Right cardiac atrium (tissue), 5 donors: Measurements from ENCODE around the gene MAPRE3. TPM values are rescaled to one million over a fixed set of nuclear protein-coding genes. Genes with fewer than 3 reads are reported as not detected.

ENCODE experiments used
- ATAC-seq, 2 donors: fragments of 200-7000 bp; cut with Tn5 transposase; one replicate each; pipeline versions ENCODE4 v1.8.0 to v1.9.1; 2020; ENCODE audit warnings: moderate library complexity in 2 of 2, mild to moderate bottlenecking in 1 of 2
- DNase-seq, 3 donors: peaks; one replicate each; pipeline ENCODE4 v3.0.0-alpha.2; 2020
- H3K27ac ChIP-seq: one replicate; pipeline ENCODE4 v1.5.1; 2013; ENCODE audit warnings: mild to moderate bottlenecking, low read length, control low read depth, moderate library complexity
- H3K27me3 ChIP-seq: one replicate; pipeline ENCODE4 v1.6.1; 2013; ENCODE audit not compliant: control insufficient read depth, insufficient read depth
- H3K4me1 ChIP-seq: one replicate; pipeline ENCODE4 v1.6.1; 2013; ENCODE audit warnings: low read length; ENCODE audit not compliant: control insufficient read depth, insufficient read depth
- H3K4me3 ChIP-seq: one replicate; pipeline ENCODE4 v1.5.1; 2013; ENCODE audit warnings: low read length, control low read depth
- H3K9me3 ChIP-seq: one replicate; pipeline ENCODE4 v1.6.1; 2013; ENCODE audit warnings: low read length; ENCODE audit not compliant: control insufficient read depth
- WGBS: extraction: QIAGEN DNeasy Blood & Tissue Kit; methylation state at CpG from one replicate; pipeline ENCODE4 v1.1.7; 2013; 5-methylcytosine and 5-hydroxymethylcytosine counted together
- intact Hi-C, 4 donors: fragments of 100-400 bp; cut with DNase I; formaldehyde crosslinking; loops; one replicate each; pipeline versions ENCODE4 v1.11.0 to v1.14.0; 2022 to 2023
- polyA plus RNA-seq: library from polyadenylated mRNA; stranded (reverse); fragments of 200-250 nt; gene quantifications from one replicate; pipeline ENCODE4 v1.2.3, GENCODE V29; 2013
- total RNA-seq, 4 donors: library from RNA; stranded (reverse); fragmentation: NEBNext Ultra II Directional; extraction: Animal tissue kit (Norgen Biotek cat#: 25700); gene quantifications; one replicate each; pipeline ENCODE4 v1.2.1, GENCODE V29; 2021
- donor health status: healthy with polysubstance abuse.
- donor health status: DM: no; HTN: yes; CAD: no.
- donor health status: DM: no; HTN: no; CAD: no.
- donor health status: DM: no; HTN: yes; CAD: no; lungs with severe emphysema.
- donor health status: DM: yes; HTN: yes; CAD: no.

MAPRE3 gene
- total and polyA plus RNA-seq, 5 donors, result 43.6 to 85.1 (median 51.0) TPM

DNA sequence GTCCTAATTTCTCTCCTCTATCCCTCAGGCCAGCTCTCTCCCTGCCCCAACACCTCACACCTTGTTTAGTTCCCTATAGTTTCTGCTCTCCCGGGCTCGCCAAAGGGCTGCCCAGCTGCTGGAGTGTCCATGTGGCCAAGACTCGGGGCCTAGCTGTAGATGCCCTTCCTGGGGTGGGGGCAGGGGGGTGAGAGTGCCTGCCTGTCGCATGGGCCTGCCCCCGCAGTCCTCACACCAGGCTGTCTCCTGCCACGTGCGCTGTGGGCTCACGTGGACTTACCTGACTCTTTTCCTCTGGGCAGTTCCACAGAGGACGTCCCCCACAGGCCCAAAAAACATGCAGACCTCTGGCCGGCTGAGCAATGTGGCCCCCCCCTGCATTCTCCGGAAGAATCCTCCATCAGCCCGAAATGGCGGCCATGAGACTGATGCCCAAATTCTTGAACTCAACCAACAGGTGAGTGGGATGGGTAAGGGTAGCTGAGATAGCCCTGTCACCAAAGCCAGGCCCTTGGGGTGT is 54.9 kb downstream of the MAPRE3 start:
- DNase-seq (no peak), ATAC-seq (no peak)
- intact Hi-C loops, result no loop called here
- Histone ChIP-seq H3K27ac (no peak overlapping the region), H3K9me3 (no peaks in the 10 kb centered on the region), H3K4me1 (no peaks in the 10 kb centered on the region), H3K27me3 (no peaks in the 10 kb centered on the region), H3K4me3 (no peak overlapping the region)
- 94% methylated on average over 13 of the region's 13 CpGs for WGBS

DNA sequence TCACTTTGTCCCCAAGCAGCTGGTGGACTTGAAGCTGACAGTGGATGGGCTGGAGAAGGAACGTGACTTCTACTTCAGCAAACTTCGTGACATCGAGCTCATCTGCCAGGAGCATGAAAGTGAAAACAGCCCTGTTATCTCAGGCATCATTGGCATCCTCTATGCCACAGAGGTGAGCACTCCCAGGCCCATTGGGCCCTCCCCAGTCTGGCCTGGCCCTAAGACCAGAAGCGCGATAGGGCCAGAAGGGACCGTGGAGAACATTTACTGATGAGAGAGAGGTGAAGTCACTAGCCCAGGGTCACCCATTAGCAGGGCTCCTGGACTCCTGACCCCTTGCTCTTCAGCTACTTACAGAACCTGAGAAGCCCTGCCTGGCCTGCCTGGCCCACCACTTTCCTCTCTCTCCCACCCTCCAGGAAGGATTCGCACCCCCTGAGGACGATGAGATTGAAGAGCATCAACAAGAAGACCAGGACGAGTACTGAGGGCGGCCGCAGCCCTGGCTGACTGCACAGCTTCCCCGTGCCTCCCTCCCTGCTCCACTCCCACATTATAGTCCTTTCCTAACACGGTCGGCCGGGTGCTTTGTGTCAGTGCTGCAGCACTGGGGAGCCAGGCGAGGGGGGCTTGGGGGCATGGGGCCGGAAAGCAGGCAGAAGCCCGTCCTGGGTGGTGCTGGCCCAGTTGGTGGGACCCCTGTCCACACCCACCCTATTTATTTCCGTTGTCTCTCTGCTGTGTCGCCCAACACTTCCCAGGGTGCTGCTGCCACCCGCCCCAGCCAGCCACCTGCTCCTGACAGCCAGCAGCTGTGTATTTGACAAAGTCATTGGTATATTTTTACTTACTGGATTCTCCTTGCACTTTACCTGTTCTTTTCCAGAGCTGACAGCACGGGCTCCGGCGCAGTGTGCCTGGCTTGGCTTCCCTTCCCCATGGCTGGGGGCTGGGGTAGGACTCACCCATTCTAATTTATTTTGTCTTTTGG is 55.7 kb downstream of the MAPRE3 start:
- 87% methylated on average over 24 of the region's 24 CpGs for WGBS
- Histone ChIP-seq H3K27me3 (no peaks in the 10 kb centered on the region), H3K27ac (no peak overlapping the region), H3K9me3 (no peaks in the 10 kb centered on the region), H3K4me1 (no peaks in the 10 kb centered on the region), H3K4me3 (no peak overlapping the region)
- DNase-seq, result no peak
- no peak for ATAC-seq
- intact Hi-C loops, result no loop called here

DNA sequence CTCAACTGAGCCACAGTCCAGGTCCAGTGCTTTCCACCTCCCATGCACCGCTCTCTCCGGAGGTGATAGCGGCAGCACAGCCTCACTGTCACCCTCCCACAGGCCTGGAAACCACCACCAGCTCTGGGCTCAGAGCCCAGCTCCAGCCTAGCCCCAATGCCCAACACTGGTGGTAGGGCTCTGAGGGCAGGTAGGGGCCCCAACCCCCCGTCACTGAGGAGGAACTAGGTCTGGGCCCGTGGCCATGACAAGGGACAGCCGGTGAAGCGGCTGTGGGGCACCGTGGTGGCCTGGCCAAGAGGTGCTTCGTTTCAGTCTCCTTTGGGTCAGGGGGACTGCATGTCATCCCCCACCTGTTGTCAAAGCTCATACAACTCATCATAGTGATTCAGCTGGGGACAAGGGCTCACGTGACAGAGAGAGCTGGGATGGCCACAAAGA is 56.8 kb downstream of the MAPRE3 start:
- H3K9me3 ChIP-seq, result no peaks in the 10 kb centered on the region
- no peak overlapping the region for H3K27ac ChIP-seq
- H3K4me1 ChIP-seq, result no peaks in the 10 kb centered on the region
- no peak overlapping the region for H3K4me3 ChIP-seq
- ATAC-seq (no peak), DNase-seq (no peak)
- no peaks in the 10 kb centered on the region for H3K27me3 ChIP-seq
- 87% methylated on average over 10 of the region's 10 CpGs for WGBS
- intact Hi-C loops, result no loop called here

DNA sequence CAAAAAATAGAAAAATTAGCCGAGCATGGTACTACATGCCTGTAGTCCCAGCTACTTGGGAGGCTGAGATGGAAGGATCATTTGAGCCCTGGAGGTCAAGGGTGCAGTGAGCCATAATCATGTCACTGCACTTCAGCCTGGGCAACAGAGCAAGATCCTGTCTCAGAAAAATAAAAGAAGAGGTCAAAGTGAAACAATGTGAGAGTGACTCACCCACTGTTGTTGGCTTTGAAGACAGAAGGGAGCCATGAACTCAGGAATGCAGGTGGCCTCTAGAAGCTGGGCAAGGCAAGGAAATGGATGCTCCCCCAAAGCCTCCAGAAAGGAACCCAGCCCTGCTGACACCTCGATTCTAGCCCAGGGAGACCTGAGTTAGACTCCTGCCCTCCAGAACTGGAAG is 58.6 kb downstream of the MAPRE3 start:
- intact Hi-C loops, result no loop called here
- Histone ChIP-seq H3K4me1 (no peaks in the 10 kb centered on the region), H3K27ac (no peak overlapping the region), H3K9me3 (no peaks in the 10 kb centered on the region), H3K4me3 (no peak overlapping the region), H3K27me3 (no peaks in the 10 kb centered on the region)
- WGBS, result 87% methylated on average over 2 of the region's 2 CpGs
- DNase-seq (no peak), ATAC-seq (no peak)

DNA sequence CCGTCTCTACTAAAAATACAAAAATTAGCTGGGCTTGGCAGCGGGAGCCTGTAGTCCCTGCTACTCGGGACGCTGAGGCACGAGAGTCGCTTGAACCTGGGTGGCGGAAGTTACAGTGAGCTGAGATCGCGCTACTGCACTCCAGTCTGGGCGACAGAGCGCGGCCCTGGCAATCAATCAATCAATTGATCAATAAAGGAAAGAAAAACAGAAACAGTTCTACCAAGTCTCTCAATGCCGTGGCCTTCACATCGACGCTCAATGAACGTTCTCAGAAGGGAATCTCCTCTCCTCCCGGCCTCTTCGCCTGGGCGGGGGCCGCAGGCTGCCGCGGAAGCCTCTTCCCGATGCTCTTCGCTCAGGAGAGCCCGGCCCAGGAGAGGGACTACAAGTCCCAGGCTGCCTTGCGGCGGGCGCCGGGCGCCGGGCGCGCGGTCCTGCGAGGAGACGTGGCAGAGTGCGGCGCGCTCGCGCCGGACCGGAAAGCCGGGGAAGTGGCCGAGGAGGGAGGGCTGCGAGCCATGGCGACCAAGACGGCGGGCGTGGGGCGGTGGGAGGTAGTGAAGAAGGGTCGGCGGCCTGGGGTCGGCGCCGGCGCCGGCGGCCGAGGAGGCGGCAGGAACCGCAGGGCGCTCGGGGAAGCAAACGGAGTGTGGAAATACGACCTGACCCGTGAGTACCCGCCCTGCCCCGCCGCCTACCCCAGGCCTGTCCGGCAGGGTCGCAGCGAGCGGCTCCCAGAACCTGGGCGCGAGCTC is 62.2 kb downstream of the MAPRE3 start, which contains the start of gene TMEM214:
Gene TMEM214 (plus strand): TSS at position 471 of the 758 bp plus-strand sequence. CDS start 51 bp downstream, at position 522.
- intact Hi-C loops, result loop anchor here in 3 of 4 donors (5.0 to 10.0 kb wide), 2 partner anchors 52 to 55 kb away; partner anchors contain the start of gene KHK (in 3 of the 3)
- WGBS, result under 1% methylated on average over 76 of the region's 76 CpGs

DNA sequence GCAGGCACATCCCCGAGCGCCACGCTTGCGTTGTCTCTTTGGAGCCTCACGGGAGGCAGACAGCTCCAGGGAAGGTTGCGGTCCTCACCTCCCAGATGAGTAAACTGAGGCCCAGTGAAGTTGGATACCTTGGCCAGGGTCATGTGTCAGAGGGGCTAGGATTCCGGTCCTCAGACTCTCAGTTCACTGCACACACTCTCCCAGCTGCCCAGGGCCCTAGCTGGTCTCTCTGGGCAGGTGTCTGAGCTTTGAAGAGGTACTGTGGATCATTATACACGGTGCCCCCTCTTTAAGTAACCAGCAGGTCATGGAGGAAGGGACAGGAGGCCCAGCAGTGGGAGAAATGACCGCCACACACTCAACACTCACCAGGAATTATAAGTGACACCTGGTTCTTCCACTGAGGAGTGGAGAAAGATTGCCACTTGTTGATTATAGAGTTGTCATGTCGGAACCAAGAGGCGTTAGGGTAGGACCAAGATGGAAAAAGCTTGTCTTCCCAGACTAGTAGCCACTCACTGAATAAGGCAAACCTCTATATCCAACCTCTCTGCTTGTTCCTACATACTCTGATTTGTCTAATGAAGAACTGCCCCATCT is 62.9 kb downstream of the MAPRE3 start:
- Histone ChIP-seq H3K27me3 (no peaks in the 10 kb centered on the region), H3K9me3 (no peaks in the 10 kb centered on the region), H3K27ac (peak overlapping the region; percentile 55), H3K4me1 (no peaks in the 10 kb centered on the region), H3K4me3 (peak overlapping the region; percentile 79)
- DNase-seq (no peak), ATAC-seq (peak; percentile 2 to 4)
- WGBS, result 6% methylated on average over 11 of the region's 11 CpGs
- intact Hi-C loops, result loop anchor here in 3 of 4 donors (5.0 to 10.0 kb wide), 2 partner anchors 51 to 54 kb away; partner anchors contain the start of gene KHK (in 3 of the 3)

More for the DNA sequence above, 62.2 kb downstream of the MAPRE3 start, which contains the start of gene TMEM214:
- peak within 1 kb of the TSS; percentile 79 for H3K4me3 ChIP-seq
- DNase-seq (peak; percentile 93 to 97 (median 96)), ATAC-seq (peak; percentile 98)
- no peaks in the 10 kb centered on the region for H3K27me3 ChIP-seq
- no peaks in the 10 kb centered on the region for H3K9me3 ChIP-seq
- peak within 1 kb of the TSS; percentile 55 for H3K27ac ChIP-seq
- no peaks in the 10 kb centered on the region for H3K4me1 ChIP-seq

DNA sequence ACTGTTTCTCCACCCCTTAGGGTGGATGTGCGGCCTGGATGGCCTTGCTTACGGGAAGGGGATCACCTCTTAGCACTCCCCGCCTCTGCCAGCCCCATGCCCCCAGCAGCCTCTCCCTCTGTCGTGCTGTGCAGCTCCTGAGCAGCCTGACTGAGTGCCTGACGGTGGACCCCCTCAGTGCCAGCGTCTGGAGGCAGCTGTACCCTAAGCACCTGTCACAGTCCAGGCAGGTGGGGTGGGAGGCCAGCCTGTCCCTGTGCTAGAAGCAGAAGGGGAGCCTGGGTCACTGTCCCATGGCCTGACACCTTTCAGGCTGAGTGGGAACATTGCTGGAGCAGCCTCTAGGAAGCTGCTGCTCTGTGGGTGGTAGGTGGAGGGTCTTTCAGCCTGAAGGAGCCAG is 67.6 kb downstream of the MAPRE3 start:
- no peaks in the 10 kb centered on the region for H3K27me3 ChIP-seq
- no peak for ATAC-seq
- no peak for DNase-seq
- no peak overlapping the region for H3K27ac ChIP-seq
- 88% methylated on average over 6 of the region's 6 CpGs for WGBS
- H3K4me3 ChIP-seq, result no peak overlapping the region
- intact Hi-C loops, result loop anchor here in 2 of 4 donors (10.0 kb wide), 1 partner anchor 47 kb away; the partner anchor contains the start of gene KHK (in 2 of the 2)
- H3K4me1 ChIP-seq, result no peaks in the 10 kb centered on the region
- H3K9me3 ChIP-seq, result no peaks in the 10 kb centered on the region

DNA sequence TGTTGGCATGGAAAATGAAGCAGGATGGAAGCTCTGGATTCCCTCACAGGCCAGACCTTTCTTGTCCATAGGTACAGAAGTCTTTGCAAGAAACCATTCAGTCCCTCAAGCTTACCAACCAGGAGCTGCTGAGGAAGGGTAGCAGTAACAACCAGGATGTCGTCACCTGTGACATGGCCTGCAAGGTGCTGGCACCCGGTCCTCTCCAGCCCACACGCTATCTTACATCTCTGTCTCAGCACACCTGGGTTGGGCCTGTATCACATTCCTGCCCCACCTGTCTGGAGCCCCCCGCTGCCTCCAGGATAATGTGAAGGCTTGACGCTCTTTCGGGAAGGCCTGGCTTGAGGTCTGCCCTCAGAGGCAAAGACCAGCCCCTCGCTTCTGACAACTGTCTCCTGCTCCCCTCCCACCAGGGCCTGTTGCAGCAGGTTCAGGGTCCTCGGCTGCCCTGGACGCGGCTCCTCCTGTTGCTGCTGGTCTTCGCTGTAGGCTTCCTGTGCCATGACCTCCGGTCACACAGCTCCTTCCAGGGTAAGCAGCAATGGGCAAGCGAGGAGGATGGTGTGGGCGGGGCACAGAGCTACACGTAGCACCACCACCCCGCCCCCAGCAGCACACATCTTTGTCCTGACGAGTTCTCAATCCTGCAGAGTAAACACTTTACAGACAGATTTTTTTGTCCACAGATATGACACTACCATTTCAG is 68.3 kb downstream of the MAPRE3 start:
- intact Hi-C loops, result loop anchor here in 2 of 4 donors (10.0 kb wide), 1 partner anchor 46 kb away; the partner anchor contains the start of gene KHK (in 2 of the 2)
- H3K27ac ChIP-seq, result no peak overlapping the region
- no peak for ATAC-seq
- H3K9me3 ChIP-seq, result no peaks in the 10 kb centered on the region
- WGBS, result 81% methylated on average over 17 of the region's 17 CpGs
- no peak overlapping the region for H3K4me3 ChIP-seq
- H3K27me3 ChIP-seq, result no peaks in the 10 kb centered on the region
- DNase-seq, result no peak
- H3K4me1 ChIP-seq, result no peaks in the 10 kb centered on the region

DNA sequence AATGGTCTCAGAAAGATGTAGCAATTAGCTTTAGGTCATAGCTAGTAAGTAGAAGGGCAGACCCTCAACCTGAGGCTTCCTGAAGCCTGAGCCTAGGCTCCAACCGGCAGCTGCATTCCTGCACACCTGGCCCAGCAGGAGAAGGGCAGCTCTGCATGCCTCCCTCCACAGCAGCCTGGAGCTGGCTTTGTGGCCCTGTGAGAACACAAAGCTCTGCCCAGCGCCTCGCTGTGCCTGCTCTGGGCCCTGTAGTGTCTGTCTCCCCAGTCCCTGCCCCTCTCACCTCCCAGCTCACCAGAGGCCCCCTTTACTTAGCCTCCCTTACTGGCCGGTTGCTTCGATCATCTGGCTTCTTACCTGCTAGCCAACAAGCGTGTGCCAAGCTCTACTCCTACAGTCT is 69.0 kb downstream of the MAPRE3 start:
- H3K9me3 ChIP-seq, result no peaks in the 10 kb centered on the region
- intact Hi-C loops, result loop anchor here in 2 of 4 donors (10.0 kb wide), 1 partner anchor 45 kb away; the partner anchor contains the start of gene KHK (in 2 of the 2)
- ATAC-seq, result no peak
- H3K4me3 ChIP-seq, result no peak overlapping the region
- H3K27me3 ChIP-seq, result no peaks in the 10 kb centered on the region
- no peak for DNase-seq
- H3K4me1 ChIP-seq, result no peaks in the 10 kb centered on the region
- 93% methylated on average over 6 of the region's 6 CpGs for WGBS
- no peak overlapping the region for H3K27ac ChIP-seq

DNA sequence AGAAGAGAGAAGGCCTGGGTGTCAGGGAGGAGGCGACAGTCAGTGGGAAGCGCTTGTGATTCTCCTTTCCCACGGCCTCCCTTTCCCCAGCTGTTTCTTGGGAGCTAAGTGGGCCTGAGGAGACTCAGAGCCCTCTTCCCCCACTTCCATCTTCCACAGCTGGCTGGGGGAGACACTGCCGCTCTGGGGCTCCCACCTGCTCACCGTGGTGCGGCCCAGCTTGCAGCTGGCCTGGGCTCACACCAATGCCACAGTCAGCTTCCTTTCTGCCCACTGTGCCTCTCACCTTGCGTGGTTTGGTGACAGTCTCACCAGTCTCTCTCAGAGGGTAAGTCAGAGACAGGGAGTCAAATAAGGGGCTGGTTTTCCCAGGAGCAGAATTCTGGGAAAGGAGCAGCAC is 69.4 kb downstream of the MAPRE3 start:
- Histone ChIP-seq H3K4me1 (no peaks in the 10 kb centered on the region), H3K27me3 (no peaks in the 10 kb centered on the region), H3K4me3 (no peak overlapping the region), H3K9me3 (no peaks in the 10 kb centered on the region), H3K27ac (no peak overlapping the region)
- intact Hi-C loops, result loop anchor here in 2 of 4 donors (10.0 kb wide), 1 partner anchor 45 kb away; the partner anchor contains the start of gene KHK (in 2 of the 2)
- DNase-seq (no peak), ATAC-seq (no peak)
- WGBS, result 90% methylated on average over 7 of the region's 7 CpGs
